ENCODE results near the gene AKT3.

DNA sequence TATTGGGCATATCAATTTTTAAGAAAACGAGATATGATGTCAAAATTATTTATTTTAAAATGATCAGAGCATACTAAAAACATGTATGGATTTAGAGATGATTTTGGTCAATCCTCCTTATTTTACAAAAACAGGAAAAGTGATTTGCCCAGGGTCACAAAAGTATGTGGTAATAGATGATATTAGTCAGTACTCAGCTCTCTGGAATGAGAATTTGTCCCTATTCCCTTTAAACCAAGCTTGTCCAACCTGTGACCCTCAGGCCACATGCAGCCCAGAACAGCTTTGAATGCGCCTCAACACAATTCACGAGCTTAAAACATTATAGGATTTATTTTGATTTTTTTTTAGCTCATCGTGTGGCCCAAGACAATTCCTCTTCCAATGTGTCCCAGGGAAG lies 104.7 kb downstream of the AKT3 start:
- TF ChIP-seq, protein P1, sequence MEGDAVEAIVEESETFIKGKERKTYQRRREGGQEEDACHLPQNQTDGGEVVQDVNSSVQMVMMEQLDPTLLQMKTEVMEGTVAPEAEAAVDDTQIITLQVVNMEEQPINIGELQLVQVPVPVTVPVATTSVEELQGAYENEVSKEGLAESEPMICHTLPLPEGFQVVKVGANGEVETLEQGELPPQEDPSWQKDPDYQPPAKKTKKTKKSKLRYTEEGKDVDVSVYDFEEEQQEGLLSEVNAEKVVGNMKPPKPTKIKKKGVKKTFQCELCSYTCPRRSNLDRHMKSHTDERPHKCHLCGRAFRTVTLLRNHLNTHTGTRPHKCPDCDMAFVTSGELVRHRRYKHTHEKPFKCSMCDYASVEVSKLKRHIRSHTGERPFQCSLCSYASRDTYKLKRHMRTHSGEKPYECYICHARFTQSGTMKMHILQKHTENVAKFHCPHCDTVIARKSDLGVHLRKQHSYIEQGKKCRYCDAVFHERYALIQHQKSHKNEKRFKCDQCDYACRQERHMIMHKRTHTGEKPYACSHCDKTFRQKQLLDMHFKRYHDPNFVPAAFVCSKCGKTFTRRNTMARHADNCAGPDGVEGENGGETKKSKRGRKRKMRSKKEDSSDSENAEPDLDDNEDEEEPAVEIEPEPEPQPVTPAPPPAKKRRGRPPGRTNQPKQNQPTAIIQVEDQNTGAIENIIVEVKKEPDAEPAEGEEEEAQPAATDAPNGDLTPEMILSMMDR (conservative IDR thresholded peaks at IDR 0.05; ENCODE audit: low read depth, low read length), result no peak
- TF ChIP-seq EZH2 (IDR thresholded peaks at IDR 0.05; ENCODE audit: low read length, unreplicated experiment), result no peak
- TF ChIP-seq EZH2phosphoT487 (IDR thresholded peaks at IDR 0.05; ENCODE audit: borderline replicate concordance, low read length), result no peak
